Anterior cingulate cortex (tissue), 58 donors: ENCODE data around the gene WDR7.

ENCODE experiments used
- DNase-seq, 58 donors: peaks; one replicate each; lab custom pipeline; 2025; lab: John Stamatoyannopoulos, UW

Gene WDR7

DNA sequence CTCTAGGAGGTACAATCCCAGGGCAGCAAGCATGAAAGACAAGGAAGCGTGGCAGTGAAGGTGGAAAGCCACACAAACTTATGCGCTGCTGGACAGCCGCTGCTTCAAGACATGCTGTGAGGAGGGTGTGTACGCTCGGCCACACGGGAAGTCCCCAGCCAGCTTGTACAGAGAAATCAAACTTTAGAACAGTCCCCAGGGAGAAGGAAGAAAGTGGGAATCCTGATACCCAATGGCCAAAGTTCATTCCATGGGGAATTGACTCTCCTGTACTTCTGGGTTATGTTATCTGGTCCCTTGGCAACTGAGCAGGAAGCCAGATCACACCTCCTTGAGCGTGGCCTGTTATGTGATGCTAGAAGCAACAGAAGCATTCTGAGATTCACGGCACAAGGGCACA is 409.7 kb downstream of the WDR7 start:
- no peak for DNase-seq

GRCh38 chr18:57062178-57062577 is 411.0 kb downstream of the WDR7 start:
- no peak for DNase-seq

DNA sequence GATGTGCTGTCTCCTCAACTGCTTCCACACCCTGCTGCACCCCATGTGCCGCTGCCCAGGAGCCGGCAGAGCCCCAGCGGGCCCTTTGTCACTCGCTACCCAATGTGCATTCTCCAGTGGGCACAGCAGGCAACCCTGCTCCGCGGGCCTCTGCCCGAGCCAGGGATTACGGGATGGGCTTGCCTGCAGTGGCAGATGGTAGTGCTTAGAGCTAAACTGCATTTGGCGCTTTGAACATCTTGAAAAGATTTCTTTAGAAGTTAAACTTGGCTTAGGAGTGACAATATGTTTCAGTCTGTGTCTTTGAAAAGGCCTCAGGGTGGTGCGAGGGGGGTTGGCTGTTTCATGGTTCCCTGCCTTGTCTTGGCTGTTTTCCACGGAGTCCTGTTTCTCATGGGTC is 411.7 kb downstream of the WDR7 start:
- DNase-seq = peak in 1 of 58 donors; percentile 1

- no peak for DNase-seq
Observed at GRCh38 chr18:57063601-57064103, 412.5 kb downstream of the WDR7 start.

- DNase-seq = no peak
Observed at GRCh38 chr18:57073501-57074187, 422.5 kb downstream of the WDR7 start.

DNA sequence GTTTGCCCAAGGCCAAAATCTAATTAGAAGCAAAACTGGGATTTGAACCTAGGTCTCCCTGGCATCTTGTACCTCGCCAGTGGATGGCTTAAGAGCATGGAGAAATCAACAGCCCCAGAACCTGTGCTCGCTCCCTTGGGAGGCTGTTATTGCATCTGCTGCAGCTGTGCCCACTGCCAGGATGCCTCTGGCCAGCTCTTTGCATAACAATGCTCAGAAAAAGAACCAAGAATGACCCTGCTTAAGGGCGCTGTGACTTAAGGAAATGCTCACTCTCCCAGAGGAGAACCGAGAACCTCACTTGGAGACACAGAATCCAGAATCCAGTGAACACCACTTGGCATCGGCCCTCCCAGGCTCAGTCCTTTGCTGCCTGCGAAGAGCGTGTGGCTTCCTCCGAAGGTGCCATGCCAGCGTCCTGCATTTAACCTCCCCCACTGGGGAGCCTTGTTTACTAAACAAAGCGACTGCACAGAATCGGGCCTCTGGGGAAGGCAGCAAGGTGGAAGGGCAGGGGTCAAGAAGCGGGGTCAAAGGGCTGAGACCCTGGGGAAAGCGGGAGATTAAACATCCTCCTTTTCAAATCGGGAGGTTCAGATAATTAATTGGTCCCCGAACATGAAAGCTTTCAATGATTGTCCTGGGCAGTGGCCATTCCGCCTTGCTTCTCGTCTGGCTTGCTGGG is 424.7 kb downstream of the WDR7 start:
- no peak for DNase-seq

GRCh38 chr18:57077005-57077765 is 426.0 kb downstream of the WDR7 start:
- DNase-seq = no peak

DNA sequence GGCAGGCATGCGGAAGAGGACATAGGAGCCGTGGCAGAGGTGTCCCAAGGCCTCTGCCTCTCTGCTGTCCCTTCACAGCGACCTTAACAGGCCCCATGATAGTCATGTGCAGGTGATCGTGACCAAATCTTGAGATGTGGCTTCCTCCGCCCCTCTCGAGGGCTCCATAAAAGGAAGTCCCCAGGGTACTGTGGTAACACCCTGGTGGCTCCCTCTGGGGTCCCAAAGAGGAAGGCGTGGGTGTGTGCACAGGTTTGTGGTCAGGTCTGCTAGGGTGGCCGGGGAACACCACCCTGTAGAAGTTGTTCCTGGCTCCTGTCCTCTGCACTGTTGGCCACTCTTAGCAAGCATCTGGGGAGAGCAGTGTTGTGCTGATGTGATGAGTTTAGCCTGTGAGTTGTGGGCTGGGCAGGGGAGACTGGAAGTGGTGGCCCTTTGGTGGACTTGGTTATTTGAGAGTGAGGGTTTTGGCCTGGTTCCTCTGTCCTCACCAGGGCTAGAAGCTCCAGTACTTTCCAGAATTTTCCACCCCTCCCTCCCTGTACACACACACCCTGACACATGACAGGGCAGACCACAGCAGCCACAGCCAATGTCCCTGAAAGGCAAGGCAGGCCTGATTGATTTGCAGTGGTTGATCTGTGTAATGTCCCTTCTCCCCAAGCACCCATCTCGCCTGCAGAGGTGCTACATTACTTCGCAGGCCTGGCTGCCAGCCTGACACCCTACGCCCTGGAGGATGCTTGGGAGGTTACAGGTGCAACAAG is 426.8 kb downstream of the WDR7 start:
- no peak for DNase-seq

GRCh38 chr18:57078614-57079013 is 427.5 kb downstream of the WDR7 start:
- no peak for DNase-seq

GRCh38 chr18:57080479-57080878 is 429.3 kb downstream of the WDR7 start:
- DNase-seq = no peak

GRCh38 chr18:57081899-57082298 is 430.7 kb downstream of the WDR7 start:
- no peak for DNase-seq

GRCh38 chr18:57083485-57083884 is 432.3 kb downstream of the WDR7 start:
- no peak for DNase-seq

GRCh38 chr18:57084331-57085271 is 433.4 kb downstream of the WDR7 start:
- DNase-seq = no peak

GRCh38 chr18:57085371-57085770 is 434.2 kb downstream of the WDR7 start:
- no peak for DNase-seq

DNA sequence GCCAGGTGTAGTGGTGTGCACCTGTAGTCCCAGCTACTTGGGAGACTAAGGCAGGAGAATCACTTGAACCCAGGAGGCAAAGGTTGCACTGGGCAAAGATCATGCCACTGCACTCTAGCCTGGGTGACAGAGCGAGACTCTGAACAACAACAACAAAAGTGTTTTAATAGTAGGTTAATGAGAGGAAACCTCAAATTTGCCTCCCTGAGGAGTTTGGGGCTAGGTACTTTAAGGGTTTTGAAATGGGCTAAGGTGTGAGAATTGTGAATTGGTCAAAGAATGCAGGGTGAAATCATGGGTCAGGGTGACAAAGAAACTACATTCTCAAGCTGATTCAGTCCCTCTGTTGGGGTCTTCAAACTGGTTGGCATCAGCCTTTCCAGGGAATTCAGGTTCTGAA is 435.0 kb downstream of the WDR7 start:
- DNase-seq = no peak
